ENCODE results near the gene ARHGDIA.

DNA sequence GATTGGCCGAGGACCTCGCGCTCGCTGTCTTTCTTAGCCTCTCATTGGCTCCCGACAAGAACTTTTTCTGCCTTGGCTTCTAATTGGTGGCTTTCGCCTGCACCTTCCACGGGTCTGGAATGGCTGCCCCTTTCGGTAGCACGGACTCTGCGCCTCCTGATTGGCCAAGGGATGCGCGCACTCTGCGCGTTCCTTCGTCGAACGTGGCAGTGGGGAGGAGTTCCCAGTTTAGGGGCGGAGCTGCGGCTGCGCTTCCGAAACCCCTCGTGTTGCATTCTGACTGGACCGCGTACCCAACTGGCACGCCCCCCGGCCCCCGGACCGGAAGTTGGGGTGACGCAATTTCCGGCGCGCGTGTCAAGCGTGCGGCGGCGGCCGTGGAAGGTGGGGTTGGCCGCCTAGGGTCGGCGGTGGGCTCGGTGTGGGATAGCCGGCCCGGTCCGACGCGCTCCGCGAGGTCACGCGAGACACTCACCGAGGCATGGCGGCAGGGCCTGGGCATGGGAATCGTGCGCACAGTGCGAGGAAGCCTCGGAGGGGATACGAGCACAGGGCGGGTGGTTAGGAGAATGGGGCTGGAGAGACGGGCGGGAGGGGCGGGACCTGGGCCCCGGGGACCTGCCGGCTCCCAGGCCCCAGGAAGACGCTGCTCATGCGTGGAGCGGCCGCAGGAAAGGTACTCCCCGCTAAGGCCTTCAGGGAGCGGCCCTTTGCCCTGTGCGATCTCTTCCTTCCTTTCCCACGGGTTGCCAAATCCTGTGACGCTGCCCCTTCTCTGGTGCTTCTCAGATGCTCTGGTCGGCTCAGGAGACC, 10.2 kb downstream of the ARHGDIA start:
- TF ChIP-seq POLR2A (IDR thresholded peaks at IDR 0.05; ENCODE audit: low read depth, low read length) = peak; percentile 85
- peak; percentile 85 for TF ChIP-seq POLR2AphosphoS5 (IDR thresholded peaks at IDR 0.05; ENCODE audit: low read depth, low read length)
- TF ChIP-seq TAF1 (IDR thresholded peaks at IDR 0.05; ENCODE audit: borderline replicate concordance, low read depth, low read length) = peak; percentile 73
